Middle frontal gyrus (tissue), 1 donor: Measurements from ENCODE around the gene CASP8AP2.
"Not testable (repeated sequence)": the region's sequence is repeated elsewhere in the genome, so short reads cannot be mapped to it uniquely, and the experiment has no call there.

Experiments used
- DNase-seq: peaks from one replicate; pipeline ENCODE4 v3.0.0-alpha.2; 2015; ENCODE audit warnings: low spot score; ENCODE audit errors: extremely low spot score

The CASP8AP2 gene

DNA sequence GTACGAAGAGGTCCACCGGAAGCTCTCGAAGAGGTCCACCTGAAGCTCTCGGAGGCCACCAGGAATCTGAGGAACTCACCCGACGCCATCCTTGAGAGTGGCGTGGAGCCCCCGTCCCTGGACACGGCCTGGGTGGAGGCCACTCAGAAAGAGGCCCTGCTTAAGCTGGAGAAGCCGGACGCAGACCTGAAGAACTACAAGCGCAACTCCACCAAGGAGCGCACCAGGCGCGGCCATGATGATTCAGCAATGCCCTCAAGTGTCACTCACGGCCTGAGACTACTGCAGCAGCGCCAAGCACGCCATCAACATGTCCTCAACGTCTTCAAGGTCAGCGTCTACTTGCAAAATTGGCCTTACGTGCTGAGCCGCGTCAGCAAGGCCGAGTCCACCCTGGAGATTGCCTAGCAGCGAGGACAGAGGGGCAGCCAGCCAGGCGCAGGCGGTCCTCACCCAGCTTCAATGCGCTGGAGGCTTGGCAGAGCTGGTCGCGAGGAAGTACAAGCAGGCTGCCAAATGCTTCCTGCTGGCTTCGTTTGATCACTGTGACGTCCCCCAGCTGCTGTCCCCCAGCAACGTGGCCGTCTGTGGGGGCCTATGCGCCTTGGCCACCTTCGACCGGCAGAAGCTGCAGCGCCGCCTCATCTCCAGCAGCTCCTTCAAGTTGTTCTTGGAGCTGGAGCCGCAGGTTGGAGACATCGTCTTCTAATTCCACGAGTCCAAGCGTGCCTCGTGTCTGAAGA lies 56.9 kb downstream of the CASP8AP2 start:
- no peak for DNase-seq

DNA sequence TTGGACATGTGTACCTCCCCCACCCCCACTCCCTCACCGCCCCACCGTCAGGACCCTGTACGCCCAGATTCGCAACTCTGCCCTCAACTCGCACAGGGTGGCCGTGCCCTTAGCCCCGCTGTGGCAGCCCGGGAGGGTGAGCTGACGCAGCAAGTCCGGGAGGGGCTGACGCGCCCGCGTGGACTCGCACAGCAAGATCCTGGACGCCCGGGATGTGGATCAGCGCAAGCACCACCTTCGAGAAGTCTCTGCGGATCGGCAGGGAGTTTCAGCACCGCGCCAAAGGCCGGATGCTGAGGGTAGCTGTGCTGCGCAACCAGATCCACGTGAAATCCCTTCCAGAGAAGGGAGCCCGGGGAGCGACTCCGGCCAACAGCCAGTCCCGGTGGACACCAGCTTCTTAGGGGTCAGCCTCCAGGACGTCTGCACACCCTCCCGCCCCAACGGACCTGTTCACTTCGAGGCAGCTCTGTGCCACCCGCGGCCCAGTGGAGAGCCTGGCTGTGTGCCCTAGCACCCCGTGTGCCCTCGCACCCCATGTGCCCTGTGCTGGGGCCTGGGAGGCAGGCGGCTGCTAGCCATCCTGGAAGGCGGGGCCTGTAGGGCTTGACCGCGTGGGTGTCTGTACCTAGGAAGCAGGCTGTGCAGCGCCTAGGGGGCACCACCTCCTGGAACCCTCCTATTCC lies 57.9 kb downstream of the CASP8AP2 start:
- DNase-seq = no peak

DNA sequence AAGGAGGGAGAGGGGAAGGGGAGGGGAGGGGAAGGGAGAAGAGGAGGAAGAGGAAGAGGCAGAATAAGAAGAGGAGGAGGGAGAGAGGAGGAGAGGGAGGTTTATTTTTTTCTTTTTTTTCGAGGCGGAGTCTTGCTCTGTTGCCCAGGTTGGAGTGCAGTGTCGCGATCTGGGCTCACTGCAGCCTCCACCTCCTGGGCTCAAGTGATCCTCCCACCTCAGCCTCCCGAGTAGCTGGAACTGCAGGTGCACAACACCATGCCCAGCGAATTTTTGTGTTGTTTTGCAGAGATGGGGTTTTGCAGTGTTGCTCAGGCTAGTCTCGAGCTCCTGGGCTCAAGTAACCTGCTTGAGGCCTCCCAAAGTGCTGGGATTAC lies 58.4 kb downstream of the CASP8AP2 start:
- no peak for DNase-seq

DNA sequence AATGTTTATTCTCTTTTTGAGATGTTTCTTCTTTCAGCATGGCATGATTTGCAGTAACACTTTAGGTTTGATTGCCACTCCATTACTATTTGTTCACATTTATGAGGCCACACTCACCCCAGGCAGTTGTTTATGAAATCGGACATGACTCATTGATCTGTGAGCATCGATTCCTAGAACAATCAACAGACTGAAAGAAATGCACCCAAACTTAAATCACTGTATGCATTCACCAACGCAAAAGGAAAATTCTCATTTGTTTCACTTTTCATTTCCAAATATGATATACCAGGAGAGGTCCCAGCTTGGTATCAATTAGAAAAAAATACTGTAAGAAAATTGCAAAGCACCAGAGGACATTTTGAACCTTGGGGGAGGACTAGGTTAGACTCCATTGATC lies 59.2 kb downstream of the CASP8AP2 start:
- DNase-seq = no peak

DNA sequence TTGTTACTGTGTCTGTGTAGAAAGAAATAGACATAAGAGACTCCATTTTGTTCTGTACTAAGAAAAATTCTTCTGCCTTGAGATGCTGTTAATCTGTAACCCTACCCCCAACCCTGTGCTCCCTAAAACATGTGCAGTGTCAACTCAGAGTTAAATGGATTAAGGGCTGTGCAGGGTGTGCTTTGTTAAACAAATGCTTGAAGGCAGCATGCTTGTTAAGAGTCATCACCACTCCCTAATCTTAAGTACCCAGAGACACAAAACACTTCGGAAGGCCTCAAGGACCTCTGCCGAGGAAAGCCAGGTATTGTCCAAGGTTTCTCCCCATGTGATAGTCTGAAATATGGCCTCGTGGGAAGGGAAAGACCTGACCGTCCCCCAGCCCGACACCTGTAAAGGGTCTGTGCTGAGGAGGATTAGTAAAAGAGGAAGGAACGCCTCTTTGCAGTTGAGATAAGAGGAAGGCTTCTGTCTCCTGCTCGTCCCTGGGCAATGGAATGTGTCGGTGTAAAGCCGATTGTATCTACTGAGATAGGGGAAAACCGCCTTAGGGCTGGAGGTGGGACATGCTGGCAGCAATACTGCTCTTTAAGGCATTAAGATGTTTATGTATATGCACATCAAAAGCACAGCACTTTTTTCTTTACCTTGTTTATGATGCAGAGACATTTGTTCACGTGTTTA lies 61.3 kb downstream of the CASP8AP2 start:
- DNase-seq = not testable (repeated sequence)

DNA sequence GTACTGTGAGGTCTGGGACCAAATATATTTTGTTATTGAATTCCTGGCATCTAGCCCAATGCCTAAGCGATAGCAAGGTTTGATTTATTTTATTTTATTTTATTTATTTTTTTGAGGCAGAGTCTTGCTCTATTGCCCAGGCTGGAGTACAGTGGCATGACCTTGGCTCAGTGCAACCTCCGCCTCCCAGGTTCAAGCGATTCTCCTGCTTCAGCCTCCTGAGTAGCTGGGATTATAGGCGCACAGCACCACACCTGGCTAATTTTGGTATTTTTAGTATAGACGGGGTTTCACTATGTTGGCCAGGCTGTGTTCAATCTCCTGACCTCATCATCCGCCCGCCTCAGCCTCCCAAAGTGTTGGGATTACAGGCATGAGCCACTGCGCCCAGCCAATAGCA lies 62.9 kb downstream of the CASP8AP2 start:
- not testable (repeated sequence) for DNase-seq

DNA sequence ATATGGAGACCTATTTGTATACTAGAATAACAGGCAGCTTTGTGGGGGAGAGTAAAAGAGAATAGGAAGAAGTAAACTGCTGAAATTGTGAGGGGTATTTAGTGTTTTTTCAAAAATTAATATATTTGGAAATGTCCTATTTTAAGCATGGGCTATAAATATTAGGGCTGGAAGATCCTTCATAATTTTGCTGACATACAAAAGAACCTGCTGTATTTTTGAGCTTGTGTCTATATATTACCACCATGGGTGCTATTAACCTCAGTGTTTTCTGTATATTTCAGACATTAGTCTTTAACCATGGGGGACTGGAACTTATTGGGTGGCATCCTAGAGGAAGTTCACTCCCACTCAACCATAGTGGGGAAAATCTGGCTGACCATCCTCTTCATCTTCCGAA lies 64.5 kb downstream of the CASP8AP2 start, which contains the start of gene GJA10:
GJA10 (plus strand) TSS at position 301 of the 400 bp plus-strand sequence; CDS start at position 301, 0 bp downstream.
- DNase-seq = no peak

DNA sequence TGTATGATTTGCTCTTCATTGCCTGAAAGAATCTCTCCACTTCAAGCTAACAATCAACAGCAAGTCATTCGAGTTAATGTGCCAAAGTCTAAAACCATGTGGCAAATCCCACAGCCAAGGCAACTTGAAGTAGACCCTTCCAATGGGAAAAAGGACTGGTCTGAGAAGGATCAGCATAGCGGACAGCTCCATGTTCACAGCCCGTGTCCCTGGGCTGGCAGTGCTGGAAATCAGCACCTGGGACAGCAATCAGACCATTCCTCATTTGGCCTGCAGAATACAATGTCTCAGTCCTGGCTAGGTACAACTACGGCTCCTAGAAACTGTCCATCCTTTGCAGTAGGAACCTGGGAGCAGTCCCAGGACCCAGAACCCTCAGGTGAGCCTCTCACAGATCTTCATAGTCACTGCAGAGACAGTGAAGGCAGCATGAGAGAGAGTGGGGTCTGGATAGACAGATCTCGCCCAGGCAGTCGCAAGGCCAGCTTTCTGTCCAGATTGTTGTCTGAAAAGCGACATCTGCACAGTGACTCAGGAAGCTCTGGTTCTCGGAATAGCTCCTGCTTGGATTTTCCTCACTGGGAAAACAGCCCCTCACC lies 65.7 kb downstream of the CASP8AP2 start:
- no peak for DNase-seq

DNA sequence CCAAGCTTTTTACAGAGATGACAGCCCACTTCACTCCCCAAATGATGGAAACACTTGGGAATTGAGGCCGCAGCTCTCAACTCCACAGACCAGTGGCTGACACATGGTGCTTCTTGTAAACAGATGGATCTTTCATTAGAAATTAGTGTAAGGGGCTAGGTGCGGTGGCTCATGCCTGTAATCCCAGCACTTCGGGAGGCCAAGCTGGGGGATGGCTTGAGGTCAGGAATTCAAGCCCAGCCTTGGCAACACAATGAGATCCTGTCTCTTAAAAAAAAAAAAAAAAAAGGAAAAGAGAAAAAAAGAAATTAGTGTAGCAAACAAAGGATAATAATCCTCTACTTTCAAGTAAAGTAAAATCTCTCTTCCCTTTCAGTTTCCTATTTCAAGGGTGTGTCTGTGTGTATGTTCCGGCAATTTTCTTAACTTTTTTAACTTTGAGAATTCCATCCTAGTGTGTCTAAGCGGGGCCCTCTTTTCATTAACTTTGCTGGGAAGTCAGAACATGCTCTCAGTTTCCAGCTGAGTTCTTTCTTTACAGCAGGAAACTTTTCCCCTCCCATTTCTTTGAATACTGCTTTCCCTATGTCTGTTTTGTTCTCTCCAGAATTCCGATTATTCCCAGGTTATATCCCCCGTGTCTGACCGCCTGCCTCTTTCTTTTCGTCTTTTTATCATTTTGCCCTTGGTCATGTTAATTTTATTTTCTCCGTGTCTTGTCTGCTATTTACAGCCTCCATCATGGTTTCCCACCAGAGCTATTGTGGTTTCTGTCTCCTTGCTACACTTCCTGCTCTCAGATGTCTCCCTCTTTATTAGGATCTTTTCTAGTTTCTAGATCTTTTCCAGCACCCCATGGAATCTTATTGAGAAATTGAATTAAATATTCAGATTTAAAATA lies 80.6 kb downstream of the CASP8AP2 start:
- not testable (repeated sequence) for DNase-seq

DNA sequence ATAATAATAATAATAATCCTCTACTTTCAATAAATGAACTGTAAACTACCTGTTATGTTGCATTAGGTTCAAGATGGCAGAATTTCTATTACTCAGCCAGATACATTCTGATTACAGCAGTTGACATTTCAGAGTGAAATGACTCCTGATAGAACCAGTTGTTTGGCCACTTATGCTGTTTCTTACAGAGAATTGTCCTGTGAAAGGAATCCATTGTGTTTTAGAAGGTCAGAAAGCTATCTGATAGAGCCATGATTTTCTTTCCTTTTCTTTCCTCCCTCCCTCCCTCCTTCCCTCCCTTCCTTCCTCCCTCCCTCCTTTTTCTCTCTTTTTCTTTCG lies 81.2 kb downstream of the CASP8AP2 start:
- DNase-seq = no peak

DNA sequence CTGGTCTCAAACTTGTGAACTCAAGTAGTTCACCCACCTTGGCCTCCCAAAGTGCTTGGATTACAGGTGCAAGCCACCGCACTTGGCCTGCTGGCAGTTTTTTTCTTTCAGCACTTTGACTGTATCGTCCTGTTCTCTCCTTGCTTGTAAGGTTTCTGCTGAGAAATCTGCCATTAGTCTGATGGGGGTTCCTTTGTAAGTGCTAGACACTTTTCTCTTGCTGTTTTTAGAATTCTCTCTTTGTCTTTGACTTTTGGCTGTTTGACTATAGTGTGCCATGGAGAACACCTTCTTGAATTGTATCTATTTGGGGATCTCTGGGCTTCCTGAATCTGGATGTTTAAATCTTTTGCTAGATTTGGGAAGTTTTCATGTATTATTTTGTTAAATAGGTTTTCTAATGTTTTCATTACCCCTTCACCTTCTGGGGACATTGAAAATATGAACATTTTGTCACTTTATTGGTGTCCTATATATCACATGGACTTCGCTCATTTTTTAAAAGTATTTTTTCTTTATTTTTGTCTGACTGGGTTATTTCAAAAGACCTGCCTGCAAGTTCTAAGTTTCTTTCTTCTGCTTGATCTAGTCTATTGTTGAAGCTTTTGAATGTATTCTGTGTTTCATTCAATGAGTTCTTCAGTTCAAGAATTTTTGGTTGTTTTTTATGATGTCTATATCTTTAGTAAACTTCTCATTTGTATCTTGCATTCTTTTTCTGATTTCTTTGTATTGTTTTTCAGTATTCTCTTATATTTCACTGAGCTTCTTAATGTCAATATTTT lies 86.6 kb downstream of the CASP8AP2 start:
- DNase-seq = no peak

DNA sequence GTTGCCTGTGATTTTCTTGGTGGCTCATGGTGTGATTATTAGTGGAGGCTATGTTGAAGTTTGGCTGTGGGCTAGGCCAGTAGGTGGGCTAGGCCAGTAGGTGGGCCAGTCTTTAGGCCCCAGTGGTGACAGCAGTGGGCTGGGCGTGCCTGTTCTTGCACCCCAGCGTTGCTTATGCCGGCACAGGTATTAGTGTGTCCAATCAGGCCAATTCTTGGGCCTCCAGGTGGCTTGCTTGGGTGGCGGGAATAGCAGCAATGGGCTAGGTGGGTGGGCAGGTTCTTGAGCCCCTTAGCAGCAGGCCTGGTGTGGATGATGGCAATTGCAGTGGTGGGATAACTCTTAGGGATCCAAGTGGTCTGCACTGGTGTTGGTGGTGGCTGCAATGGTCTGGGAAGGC lies 87.5 kb downstream of the CASP8AP2 start:
- no peak for DNase-seq

DNA sequence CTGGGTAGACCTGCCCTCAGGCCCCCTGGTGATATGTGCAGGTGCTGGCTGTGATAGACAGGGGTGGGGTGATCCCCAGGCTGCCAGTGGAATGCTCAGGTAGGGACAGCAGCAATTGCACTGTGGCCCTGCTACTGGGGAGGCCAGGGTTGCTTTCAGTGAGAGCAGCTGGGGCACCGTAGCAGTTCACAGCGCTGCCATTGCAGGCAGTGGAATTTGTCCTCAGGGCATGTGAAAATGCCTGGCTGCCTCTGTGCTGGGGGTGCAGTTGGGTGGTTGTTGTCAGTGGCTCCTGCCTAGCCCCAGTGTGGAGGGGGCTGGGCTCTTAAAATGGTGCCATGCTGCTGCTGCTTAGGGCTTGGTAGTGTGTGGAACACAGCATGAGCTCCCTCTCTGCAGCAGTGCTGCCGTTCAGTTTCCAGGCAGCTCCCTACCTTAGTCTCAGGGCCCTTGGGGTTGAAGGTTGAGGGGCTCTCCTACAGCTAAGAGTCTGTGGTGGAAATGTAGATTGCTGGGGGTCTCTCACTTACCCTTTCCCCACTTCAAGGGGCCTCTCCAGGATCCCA lies 88.2 kb downstream of the CASP8AP2 start:
- no peak for DNase-seq
